Measurements from ENCODE around the gene TMEM204. TPM values are rescaled to one million over a fixed set of nuclear protein-coding genes. Genes with fewer than 3 reads are reported as not detected.

Gene TMEM204
- total RNA-seq, 4 donors from 2014 or later: 38.5 to 85.3 (median 66.0) TPM

DNA sequence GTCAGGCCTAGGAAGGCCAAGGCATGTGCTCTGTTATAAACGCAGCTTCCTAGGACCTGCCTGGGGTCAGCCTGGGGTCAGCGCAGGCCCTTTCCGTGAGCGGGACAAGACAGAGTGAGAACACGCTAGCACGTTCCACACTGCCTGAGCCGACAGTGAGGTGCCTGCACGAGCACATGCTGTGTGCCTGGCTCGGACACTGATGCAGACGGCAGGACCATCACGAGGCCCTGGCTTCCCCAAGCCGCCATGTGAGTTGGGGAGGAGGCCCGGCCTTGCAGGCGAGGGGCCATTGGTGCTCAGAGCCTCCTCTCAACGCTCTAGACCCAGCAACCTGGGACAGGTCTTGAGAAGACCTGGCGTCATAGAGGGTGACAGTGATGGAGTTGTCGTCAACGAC lies 9.1 kb downstream of the TMEM204 start:
- H3K4me3 ChIP-seq (replicated peaks in 1 of 3): no peak overlapping the region
- intact Hi-C loops (cut with DNase I): no loop called here
- H3K9me3 ChIP-seq: no peaks in the 10 kb centered on the region
- 90 to 91% methylated on average over 8 to 14 of the region's 18 CpGs for WGBS, 2 donors
- H3K27ac ChIP-seq: peak overlapping the region; percentile 38 to 56 (median 48)
- H3K4me1 ChIP-seq: peaks cover 5 to 49% of the 10 kb centered on the region in 2 donors
- peaks cover 30 to 31% of the 10 kb centered on the region in 2 donors for H3K36me3 ChIP-seq
- no peak for DNase-seq
- no peaks in the 10 kb centered on the region for H3K27me3 ChIP-seq
- TF ChIP-seq POLR2A (IDR thresholded peaks at IDR 0.05): no peak
- TF ChIP-seq, protein P1, sequence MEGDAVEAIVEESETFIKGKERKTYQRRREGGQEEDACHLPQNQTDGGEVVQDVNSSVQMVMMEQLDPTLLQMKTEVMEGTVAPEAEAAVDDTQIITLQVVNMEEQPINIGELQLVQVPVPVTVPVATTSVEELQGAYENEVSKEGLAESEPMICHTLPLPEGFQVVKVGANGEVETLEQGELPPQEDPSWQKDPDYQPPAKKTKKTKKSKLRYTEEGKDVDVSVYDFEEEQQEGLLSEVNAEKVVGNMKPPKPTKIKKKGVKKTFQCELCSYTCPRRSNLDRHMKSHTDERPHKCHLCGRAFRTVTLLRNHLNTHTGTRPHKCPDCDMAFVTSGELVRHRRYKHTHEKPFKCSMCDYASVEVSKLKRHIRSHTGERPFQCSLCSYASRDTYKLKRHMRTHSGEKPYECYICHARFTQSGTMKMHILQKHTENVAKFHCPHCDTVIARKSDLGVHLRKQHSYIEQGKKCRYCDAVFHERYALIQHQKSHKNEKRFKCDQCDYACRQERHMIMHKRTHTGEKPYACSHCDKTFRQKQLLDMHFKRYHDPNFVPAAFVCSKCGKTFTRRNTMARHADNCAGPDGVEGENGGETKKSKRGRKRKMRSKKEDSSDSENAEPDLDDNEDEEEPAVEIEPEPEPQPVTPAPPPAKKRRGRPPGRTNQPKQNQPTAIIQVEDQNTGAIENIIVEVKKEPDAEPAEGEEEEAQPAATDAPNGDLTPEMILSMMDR (IDR thresholded peaks at IDR 0.05): no peak

DNA sequence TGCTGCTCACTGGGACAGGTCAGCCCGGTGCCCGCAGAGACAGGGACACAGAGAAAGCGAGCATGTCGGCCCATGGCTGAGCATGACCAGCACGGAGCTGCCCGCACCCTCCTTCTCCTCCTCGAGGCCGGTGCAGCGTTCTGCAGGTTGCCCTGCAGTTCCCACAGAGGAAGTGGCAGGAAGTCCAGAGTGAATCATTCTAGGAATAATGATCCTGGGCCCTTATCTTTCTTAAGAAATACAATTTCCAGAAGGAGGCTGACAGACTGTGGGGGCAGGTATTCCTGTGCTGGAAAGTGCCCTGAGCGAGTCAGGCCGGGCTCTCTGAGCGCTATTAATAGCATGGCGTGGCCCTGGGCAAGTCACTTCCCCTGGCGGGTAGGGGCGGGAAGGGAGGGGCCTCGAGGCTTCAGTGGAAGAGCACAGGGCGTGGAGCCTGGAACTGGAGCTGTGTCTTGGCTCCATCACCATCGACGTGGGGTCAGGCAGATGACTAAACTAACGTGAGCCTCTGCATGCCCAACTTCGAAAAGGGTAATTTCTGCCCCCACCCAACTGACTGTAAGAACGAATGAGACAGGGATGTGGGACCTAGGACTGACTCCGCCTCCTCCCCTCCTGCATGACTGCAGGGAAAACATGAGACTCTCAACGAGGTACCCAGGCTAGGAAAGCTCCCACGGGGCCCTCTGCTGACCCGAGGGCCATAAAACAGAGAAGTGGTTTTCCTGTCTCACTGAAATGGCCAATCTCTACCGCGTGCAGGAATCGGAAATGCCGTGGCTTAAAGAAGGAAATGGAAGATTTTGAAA lies 9.8 kb downstream of the TMEM204 start:
- DNase-seq: peak; percentile 43 to 51
- TF ChIP-seq, protein P1 (IDR thresholded peaks at IDR 0.05): no peak
- TF ChIP-seq POLR2A (IDR thresholded peaks at IDR 0.05): no peak
- Histone ChIP-seq H3K27me3 (no peaks in the 10 kb centered on the region), H3K9me3 (no peaks in the 10 kb centered on the region), H3K27ac (peak overlapping the region; percentile 48 to 56 (median 51)), H3K4me3 (replicated peaks in 1 of 3) (no peak overlapping the region), H3K4me1 (peaks cover 9 to 52% of the 10 kb centered on the region in 2 donors), H3K36me3 (peaks cover 28 to 29% of the 10 kb centered on the region in 2 donors)
- intact Hi-C loops (cut with DNase I): no loop called here
- WGBS, 2 donors: 56 to 61% methylated on average over 24 to 30 of the region's 30 CpGs

DNA sequence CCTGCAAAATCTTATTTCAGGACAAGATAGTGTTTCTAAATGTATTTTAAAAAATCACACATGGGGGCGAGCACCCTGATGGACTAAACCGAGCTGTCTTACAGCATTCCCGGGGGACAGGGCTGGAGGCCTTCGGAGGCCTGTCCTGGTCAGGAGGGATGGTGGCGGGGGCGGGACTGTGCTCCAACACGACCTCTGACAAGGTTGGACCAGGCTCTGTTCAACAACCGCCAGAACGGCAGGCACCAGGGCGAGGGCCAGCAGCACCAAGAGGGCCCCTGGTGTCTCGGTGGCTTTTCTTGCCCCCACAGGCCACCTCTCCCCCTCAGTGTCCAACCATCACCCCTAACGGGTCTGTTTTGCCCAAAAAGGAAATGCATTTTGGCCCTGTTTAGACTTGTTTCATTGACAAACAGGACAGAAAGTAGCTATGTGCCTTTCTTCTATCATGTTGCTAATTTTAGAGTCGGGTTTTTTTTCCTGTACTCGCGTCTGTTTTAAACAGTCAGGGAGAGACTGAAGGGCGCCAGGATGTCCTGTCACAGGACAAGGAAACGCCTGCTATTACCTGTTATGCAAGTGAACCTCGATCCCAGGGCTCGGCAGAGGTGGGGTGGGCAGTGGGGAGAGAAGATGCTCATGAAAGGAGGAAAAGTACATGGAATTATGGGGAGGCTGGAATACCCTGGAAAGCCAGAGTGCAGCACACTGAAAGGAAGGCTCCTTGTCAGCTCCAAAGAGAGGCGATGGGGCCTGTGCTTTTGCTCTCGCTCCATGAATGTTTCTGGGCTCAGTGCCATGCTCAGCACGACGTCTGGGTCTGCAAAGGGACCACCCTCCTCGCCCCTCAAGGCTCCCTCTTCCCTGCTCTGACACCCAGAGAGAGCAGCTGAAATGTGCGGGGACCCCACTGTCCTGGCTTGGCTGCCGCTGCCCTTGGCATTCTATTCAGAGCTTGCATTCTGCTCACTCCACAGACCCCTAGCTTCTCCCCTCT lies 11.9 kb downstream of the TMEM204 start:
- Histone ChIP-seq H3K27me3 (no peaks in the 10 kb centered on the region), H3K27ac (peak overlapping the region; percentile 56 to 73 (median 65)), H3K9me3 (no peaks in the 10 kb centered on the region), H3K4me1 (peaks cover 12 to 70% of the 10 kb centered on the region in 2 donors), H3K4me3 (replicated peaks in 1 of 3) (no peak overlapping the region), H3K36me3 (peaks cover 22 to 35% of the 10 kb centered on the region in 2 donors)
- TF ChIP-seq POLR2A (IDR thresholded peaks at IDR 0.05): no peak
- TF ChIP-seq, protein P1 (IDR thresholded peaks at IDR 0.05): no peak
- no peak for DNase-seq
- 60 to 63% methylated on average over 26 of the region's 26 CpGs for WGBS, 2 donors
- intact Hi-C loops (cut with DNase I): no loop called here

DNA sequence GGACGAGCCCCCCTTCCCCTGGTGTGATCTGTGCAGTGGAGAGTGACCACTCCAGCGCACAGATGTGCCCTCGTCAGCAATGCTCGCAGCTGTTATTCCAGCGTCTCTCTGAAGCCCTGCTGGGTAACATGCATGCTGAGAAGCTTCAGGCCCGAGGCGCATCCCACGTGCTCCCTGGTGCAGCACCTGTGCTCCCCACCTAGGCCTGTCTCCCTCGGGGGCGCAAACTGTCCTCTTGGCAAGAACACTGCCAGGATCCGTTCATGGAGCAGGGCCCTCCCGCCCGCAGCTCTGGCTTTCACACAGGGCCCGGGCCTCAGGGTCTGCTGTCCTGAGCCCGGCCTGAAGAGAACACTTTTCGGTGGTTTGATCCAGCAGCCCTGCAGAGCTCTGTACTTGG lies 13.0 kb downstream of the TMEM204 start:
- Histone ChIP-seq H3K4me3 (replicated peaks in 1 of 3) (no peak overlapping the region), H3K4me1 (peaks cover 12 to 79% of the 10 kb centered on the region in 2 donors), H3K9me3 (no peaks in the 10 kb centered on the region), H3K27ac (peak overlapping the region in 2 of 3 donors; percentile 22 to 56), H3K27me3 (no peaks in the 10 kb centered on the region), H3K36me3 (peaks cover 23 to 38% of the 10 kb centered on the region in 2 donors)
- 70 to 89% methylated on average over 10 to 15 of the region's 16 CpGs for WGBS, 2 donors
- intact Hi-C loops (cut with DNase I): no loop called here
- DNase-seq: no peak
- TF ChIP-seq, protein P1 (IDR thresholded peaks at IDR 0.05): no peak
- TF ChIP-seq POLR2A (IDR thresholded peaks at IDR 0.05): no peak

Measured in thyroid gland (tissue), 4 donors.